Measurements from ENCODE around the gene TMEM229B.

GRCh38 chr14:67453575-67454300 is 34.8 kb downstream of the TMEM229B start:
- TF ChIP-seq CTCF (IDR thresholded peaks at IDR 0.05; ENCODE audit: low read depth, low read length) (0 out of 2 replicates have a peak, but pooled peaks have one; percentile 7), EZH2phosphoT487 (IDR thresholded peaks at IDR 0.05; ENCODE audit: low read depth) (no peak)

Data from OCI-LY3 (cell line).